ENCODE data around the gene EPS8L2.

- TF ChIP-seq CTCF (conservative IDR thresholded peaks at IDR 0.05; ENCODE audit: low read length) (no peak), EZH2phosphoT487 (IDR thresholded peaks at IDR 0.05; ENCODE audit: borderline replicate concordance) (no peak)
Observed at GRCh38 chr11:727281-727701, 21.3 kb downstream of the EPS8L2 start.
